Fibroblast of the conjunctiva (primary cell): ENCODE results near the gene TRIM14.
"Not testable (repeated sequence)": the region's sequence is repeated elsewhere in the genome, so short reads cannot be mapped to it uniquely, and the experiment has no call there.

ENCODE experiments used
- DNase-seq: peaks from one replicate; pipeline ENCODE4 v3.0.0-alpha.2; 2010; ENCODE audit warnings: low read depth

The TRIM14 gene

DNA sequence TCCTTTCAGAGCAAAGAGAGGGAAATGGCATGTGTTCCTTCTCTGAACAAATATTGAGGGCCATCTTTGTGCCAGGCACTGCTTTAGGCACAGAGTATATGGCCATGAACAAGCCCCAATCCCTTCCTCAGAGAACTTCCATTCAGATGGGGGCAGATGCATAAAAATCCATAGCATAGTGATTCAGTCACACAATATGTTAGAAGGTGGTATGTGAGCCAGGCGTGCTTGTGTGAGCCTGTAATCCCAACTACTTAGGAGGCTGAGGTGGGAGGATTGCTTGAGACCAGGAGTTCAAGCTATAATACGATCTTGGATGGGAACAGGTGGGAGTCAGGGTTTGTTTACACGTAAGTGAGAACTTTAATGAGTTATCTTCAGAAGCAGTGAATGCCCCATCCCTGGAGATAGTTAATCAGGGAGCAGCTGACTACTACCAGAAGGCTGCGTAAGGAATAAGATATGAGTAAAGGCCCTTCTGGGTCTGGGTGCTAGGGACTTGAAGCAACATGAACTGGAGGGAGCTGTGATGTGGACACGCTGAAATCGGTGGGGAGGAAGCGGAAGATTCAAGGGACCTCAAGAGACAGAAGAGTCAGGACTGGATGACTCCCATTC, 35.3 kb downstream of the TRIM14 start:
- DNase-seq, result no peak

DNA sequence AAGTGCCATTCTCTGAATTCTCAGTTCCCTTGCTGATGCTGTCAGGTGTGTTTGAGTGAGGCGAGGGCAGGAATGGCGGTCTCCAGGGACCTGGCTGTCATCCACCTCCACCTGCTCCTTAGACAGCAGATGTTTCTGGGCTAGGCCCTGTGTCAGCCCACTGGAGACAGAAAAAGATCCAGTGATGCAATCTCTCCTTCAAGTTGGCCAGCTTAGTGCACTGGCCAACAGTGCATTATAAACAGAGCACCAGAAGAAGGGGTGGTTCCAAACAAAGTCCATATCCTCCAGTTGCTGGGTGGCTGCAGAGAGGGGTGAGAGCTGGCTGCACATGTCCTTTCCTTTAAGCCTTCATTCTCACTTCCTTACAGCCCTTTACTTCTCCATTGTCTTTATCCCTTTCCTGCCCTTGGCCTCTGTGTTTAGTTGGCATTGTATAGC, 35.9 kb downstream of the TRIM14 start:
- peak; percentile 16 for DNase-seq

- DNase-seq, result no peak
These were observed 37.4 kb downstream of the TRIM14 start for GRCh38 chr9:98081477-98082219.

- DNase-seq, result no peak
These were observed 38.2 kb downstream of the TRIM14 start for GRCh38 chr9:98080780-98081179.

- DNase-seq, result no peak
These were observed 38.7 kb downstream of the TRIM14 start for GRCh38 chr9:98080326-98080725.

DNA sequence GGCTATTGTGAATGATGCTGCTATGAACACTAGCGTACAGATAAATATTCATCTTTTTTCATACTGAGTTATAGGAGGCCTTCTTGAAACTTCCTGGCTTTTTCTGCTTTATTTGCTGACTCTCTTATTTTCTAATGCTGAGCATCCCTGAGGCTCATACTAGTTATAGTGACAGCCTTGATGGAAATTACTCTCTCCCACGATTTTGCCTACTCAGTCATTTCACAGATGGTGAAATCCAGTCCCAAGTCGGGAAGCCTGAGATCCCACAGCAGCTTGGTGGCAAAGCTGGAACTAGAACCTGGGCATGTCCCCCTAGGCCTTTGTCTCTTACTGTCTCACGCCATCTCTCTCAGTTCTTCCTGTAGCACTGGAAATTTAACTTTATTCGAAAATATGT, 40.1 kb downstream of the TRIM14 start:
- DNase-seq, result no peak

DNA sequence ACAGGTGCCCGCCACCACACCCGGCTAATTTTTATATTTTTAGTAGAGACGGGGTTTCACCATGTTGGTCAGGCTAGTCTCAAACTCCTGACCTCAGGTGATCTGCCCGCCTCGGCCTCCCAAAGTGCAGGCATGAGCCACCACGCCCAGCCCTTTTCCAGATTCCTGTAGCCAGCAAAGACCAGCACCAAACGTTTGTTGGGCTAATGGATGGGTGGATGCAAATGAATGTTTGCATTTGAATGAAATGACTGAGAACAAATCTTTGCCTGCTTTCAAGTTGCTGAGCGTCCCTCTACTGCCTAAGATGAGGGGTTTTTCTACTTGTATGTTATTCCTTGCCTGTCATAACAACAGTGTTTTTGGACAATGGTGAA, 42.5 kb downstream of the TRIM14 start:
- not testable (repeated sequence) for DNase-seq

GRCh38 chr9:98075332-98075805, 43.7 kb downstream of the TRIM14 start:
- peak; percentile 47 for DNase-seq

DNA sequence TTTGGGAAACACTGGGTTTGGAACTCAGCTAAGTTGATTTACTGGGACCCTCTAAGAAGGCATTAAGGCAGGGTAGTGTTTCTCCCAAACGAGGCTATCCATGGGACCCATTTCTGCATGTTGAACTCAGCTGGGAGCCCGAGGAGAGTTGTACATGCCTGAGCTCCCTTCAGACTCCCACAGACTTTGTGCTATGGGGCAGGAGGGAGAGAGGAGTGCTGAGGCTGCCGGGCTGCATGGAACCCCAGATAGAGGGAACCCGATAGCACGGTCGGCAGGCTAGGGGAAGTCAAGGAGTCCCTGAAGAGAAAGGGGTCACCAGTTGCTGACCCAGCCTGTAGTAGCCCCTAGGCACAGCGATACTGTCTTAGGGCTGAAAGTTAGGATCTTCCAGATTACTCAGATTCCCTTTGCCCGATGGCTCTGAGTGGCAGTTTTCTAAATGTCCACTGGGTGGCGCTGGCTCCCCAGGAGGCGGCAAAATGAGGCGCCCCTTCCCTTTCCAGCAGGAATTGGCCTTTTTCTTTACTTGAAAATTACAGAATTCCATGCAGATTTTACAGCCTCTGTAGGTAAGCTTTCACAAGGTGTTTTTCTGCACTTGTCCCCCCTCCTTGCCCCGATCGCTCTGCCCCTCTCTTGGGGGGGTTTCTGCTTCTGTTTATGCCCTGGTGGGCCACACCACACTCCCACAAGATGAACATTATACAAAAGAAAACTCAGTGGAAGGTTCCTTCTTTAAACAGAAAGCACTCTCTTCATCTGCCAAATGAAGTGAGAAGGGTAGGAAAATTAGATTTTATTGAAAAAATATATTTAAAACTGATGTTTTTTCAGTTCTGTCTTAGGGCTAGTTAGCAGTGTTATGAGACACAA, 44.7 kb downstream of the TRIM14 start:
- no peak for DNase-seq

- DNase-seq, result no peak
These were observed 47.3 kb downstream of the TRIM14 start for GRCh38 chr9:98071737-98072136.

DNA sequence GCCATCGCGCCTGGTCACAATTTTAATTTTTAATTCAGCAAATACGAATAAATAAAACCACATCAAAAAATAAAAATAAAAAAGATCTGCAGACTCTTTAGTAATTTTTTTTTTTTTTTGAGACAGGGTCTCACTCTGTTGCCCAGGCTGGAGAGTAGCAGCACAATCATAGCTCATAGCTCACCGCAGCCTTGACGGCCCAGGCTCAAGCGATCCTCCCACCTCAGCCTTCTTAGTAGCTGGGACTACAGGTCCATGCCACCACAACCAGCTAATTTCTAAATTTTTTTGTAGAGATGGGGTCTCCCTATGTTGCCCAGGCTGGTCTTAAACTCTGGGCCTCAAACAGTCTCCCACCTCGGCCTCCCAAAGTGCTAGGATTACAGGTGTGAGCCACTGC, 48.3 kb downstream of the TRIM14 start:
- no peak for DNase-seq

- DNase-seq, result no peak
These were observed 49.5 kb downstream of the TRIM14 start for GRCh38 chr9:98069551-98069950.

DNA sequence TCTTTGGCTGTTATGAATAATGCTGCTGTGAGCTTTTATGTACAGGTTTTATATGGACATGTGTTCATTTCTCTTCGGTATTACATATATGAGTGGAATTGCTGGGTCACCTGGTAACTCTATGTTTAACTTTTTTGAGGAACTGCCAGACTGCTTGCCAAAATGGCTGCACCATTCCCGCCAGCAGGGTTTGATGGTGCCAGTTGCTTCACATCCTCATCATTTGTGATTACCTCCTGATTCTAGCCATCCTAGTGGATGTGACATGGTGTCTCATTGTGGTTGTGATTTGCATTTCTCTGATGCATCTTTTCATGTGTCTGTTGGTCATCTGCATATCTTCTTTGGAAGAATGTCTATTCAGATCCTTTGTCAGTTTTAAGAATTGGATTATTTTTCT, 51.8 kb downstream of the TRIM14 start:
- no peak for DNase-seq

DNA sequence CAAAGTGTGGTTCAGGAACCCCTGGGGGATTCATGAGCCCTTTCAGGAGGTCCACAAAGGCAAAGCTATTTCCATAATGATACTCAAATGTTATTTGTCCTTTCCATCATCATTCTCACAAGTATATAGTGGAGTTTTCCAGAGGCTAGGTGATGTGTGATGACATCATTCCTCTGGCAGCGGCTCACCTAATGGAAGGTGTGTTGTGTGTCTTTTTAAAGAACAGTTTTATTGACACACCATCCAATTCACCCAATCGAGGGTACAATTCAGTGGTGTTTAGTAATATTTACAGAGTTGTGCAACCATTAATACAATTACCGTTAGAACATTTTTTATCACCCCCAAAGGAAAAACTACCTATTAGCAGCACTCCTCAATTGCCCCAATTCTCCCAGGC, 52.8 kb downstream of the TRIM14 start:
- no peak for DNase-seq

DNA sequence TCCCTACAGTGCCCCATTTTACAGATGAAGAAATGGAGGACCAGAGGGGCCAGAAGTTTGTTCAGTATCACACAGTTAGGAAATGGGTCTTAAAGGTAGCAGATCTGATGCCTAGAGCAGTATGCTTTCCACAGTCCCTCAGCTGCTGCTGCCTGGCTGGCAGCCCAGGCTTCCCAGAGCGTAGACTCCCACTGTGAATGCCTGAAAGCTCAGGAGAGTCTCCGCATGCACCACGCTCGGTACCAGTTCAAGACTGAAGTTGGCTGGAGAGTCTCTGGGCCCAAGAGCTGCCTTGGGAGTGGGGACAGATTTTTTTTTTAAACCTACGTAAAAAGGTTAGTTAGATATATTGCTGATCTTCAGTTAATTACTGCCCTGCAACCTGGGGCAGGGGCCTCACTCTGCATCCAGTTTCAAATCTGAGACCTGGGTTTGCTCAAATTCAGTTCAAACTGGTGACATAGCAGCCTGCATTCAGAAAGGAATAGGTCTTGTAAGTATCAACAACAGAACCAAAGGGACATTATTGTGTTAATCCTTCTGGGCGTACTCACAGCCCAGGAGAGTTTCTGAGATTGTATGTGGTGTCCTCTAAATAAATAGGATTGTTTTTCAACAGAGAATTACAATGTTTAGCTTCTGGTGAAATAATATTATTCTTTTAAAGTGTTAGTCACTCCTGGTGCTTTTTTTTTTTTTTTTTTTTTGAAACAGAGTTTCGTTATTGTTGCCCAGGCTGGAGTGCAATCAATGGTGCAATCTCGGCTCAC, 54.2 kb downstream of the TRIM14 start:
- DNase-seq, result no peak

- no peak for DNase-seq
These were observed 56.9 kb downstream of the TRIM14 start for GRCh38 chr9:98062161-98062560.

GRCh38 chr9:98057138-98057799, 61.8 kb downstream of the TRIM14 start:
- DNase-seq, result no peak

DNA sequence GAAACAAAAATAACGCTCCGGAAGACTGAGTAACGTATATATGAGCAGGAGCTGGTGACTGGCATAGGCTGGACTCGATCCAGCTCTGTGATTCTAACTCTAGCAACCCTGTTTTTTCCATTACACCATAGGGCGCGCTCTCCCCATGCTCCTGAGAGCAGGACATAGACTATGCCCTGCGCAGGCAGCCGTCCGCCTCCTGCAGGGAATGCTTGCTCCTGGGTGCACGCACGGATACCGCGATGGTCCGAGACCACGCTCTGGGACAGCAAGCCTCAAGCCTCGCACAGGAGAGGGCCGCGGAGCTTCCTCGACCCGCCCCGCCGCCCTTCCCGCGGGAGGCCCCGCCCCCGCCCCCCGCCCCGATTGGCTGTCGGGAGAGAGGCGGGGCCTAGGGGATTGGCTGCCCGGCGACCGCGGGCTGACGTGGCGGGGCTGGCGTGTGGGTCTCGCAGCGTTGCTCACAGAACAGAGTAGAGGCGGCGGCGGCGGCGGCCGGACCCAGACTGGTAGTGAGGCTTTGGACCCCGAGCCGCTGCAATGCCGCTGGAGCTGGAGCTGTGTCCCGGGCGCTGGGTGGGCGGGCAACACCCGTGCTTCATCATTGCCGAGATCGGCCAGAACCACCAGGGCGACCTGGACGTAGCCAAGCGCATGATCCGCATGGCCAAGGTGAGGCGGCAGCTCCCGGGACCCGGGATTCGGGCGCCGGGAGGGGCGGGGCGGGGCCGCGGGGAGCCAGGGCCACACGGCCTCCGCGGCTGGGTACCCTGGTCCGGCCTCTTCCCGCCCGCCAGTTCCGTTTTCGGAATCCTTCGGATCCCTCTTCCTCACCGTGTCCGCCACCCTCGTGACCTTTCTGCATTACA, 62.5 kb downstream of the TRIM14 start, which contains the start of gene NANS:
Gene NANS (plus strand): TSS at position 464 of the 869 bp plus-strand sequence. CDS start 77 bp downstream, at position 541.
- DNase-seq, result peak; percentile 81

- no peak for DNase-seq
These were observed 64.6 kb downstream of the TRIM14 start for GRCh38 chr9:98054376-98054951.

- no peak for DNase-seq
These were observed 68.7 kb downstream of the TRIM14 start for GRCh38 chr9:98050351-98050750.
